Left colon (tissue), 2 donors: ENCODE results near the gene FAM117B. TPM values are rescaled to one million over a fixed set of nuclear protein-coding genes. Genes with fewer than 3 reads are reported as not detected.
"Not testable (repeated sequence)": the region's sequence is repeated elsewhere in the genome, so short reads cannot be mapped to it uniquely, and the experiment has no call there.

Experiments used
- ATAC-seq: fragments of 200-7000 bp; cut with Tn5 transposase; one replicate; pipeline ENCODE4 v1.9.1; 2020; ENCODE audit warnings: mild to moderate bottlenecking, moderate library complexity
- DNase-seq, 2 donors: peaks; one replicate each; pipeline ENCODE4 v3.0.0-alpha.2; 2020
- intact Hi-C, 2 donors: fragments of 100-400 bp; cut with DNase I in 1 of 2; cut with micrococcal nuclease in 1 of 2; formaldehyde crosslinking; loops; one replicate each; pipeline versions ENCODE4 v1.11.2 to v1.14.0; 2022; cut with DNase I, micrococcal nuclease
- total RNA-seq, 2 donors: library from RNA; stranded (reverse); fragmentation: NEBNext Ultra II Directional; extraction: Animal tissue kit (Norgen Biotek cat#: 25700); gene quantifications; one replicate each; pipeline ENCODE4 v1.2.1, GENCODE V29; 2021
- donor health status: DM: no; HTN: no; CAD: no.
- donor health status: DM: yes; HTN: yes; CAD: no.

FAM117B gene
- total RNA-seq, 2 donors from 2014 or later, result 16.1 to 17.7 TPM

DNA sequence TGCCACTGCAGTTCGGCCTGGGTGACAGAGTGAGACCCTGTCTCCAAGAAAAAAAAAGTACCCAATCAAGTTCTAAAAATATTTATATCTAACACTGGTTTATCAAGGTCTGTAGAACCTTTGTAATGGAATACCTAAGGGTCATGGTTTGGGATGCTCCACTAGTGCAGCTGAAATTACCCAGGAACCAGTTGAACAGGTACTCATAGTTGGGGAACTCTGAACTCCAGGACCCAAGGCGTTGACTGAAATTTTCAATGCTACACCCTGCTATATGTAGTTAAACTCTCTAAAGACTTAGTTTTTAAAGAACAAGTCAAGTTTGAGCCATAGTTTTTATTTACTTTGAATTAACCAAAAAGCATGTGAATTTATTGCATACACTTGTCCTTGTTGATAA, 55.1 kb downstream of the FAM117B start:
- ATAC-seq (peak; percentile 69), DNase-seq (no peak)
- intact Hi-C loops, result no loop called here

GRCh38 chr2:202690321-202690900, 55.6 kb downstream of the FAM117B start:
- ATAC-seq (no peak), DNase-seq (no peak)
- intact Hi-C loops, result no loop called here

- intact Hi-C loops, result no loop called here
- DNase-seq, result no peak
- ATAC-seq, result no peak
Observed at GRCh38 chr2:202693503-202693902, 58.7 kb downstream of the FAM117B start.

DNA sequence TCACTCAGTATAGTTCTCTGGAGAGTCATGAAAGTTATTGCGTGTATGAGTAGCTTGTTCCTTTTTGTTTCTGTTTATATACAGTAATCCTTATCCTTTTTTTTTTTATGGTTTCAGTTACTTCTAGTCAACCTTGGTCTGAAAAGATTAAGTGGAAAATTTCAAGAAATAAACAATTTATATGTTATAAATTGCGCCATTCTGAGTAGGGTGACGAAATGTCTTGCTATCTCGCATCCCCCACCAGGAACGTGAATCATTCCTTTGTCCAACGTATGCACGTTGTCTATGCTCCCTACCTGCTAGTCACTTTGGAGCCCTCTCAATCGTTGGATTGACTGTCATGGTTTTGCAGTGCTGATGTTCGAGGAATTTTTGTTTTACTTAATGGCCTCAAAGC, 60.4 kb downstream of the FAM117B start:
- no peak for ATAC-seq
- no peak for DNase-seq

DNA sequence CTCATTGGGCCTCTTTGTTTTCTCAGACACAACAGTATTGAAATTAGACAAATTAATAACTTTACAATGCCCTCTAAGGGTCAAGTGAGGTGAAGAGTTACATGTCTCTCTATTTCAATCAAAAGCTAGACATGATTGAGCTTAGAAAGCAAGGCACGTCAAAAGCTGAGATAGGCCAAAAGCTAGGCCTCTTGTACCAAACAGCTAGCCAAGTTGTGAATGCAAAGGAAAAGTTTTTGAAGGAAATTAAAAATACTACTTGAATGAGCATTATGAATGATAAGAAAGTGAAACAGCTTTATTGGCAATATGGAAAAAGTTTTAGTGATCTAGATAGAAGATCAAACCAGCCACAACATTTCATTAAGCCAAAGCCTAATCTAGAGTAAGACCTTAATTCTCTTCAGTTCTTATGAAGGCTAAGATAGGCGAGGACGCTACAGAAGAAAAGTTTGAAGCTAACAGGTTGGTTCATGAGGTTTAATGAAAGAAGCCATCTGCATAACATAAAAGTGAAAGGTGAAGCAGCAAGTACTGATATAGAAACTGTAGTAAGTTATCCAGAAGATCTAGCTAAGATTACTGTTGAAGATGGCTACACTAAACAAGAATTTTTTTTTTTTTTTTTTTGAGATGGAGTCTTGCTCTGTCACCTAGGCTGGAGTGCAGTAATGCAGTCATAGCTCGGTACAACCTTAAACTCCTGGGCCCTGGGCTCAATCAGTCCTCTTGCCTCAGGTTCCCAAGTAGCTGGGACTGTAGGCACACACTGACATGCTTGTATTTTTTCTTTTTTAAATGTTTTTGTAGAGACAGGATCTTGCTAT, 65.5 kb downstream of the FAM117B start:
- no peak for ATAC-seq
- intact Hi-C loops, result no loop called here

More for the DNA sequence above, 60.4 kb downstream of the FAM117B start:
- intact Hi-C loops, result no loop called here

GRCh38 chr2:202703091-202703490, 68.3 kb downstream of the FAM117B start:
- ATAC-seq (no peak), DNase-seq (no peak)
- intact Hi-C loops, result no loop called here

More for the DNA sequence above, 65.5 kb downstream of the FAM117B start:
- no peak for DNase-seq

- DNase-seq (no peak), ATAC-seq (no peak)
- intact Hi-C loops, result no loop called here
Observed at GRCh38 chr2:202704248-202704647, 69.5 kb downstream of the FAM117B start.

GRCh38 chr2:202705446-202706020, 70.8 kb downstream of the FAM117B start:
- intact Hi-C loops, result no loop called here
- no peak for ATAC-seq
- DNase-seq, result no peak

- not testable (repeated sequence) for ATAC-seq
Observed at GRCh38 chr2:202714971-202715935, 80.5 kb downstream of the FAM117B start.

GRCh38 chr2:202716114-202716718, 81.4 kb downstream of the FAM117B start:
- ATAC-seq (no peak), DNase-seq (no peak)
- intact Hi-C loops, result no loop called here

More at GRCh38 chr2:202714971-202715935, 80.5 kb downstream of the FAM117B start:
- intact Hi-C loops, DNase-seq: not testable (repeated sequence)

- intact Hi-C loops, result no loop called here
- ATAC-seq, result no peak
- no peak for DNase-seq
Observed at GRCh38 chr2:202716953-202717597, 82.3 kb downstream of the FAM117B start.

- DNase-seq, result no peak
- intact Hi-C loops, result no loop called here
- ATAC-seq, result no peak
Observed at GRCh38 chr2:202717598-202718310, 83.0 kb downstream of the FAM117B start.

DNA sequence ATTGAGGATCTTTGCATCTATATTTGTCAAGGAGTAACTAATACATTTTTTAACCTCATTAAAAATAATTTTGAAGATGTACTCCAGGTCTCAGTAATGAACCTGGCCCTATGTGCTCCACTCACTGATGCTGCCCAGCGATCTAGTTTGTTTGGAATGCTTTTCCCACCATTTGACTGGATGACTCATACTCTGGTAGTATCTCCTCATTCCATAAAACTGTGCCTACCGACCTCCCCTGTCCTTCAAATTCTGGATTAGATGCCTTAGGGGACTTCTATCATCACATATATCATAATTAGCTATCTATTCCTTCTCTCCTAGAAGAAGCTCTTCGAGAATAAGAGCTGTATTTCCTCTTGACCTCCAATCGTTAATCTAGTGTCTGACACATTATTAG, 83.8 kb downstream of the FAM117B start:
- no peak for ATAC-seq
- DNase-seq, result no peak
- intact Hi-C loops, result no loop called here

- ATAC-seq (no peak), DNase-seq (no peak)
- intact Hi-C loops, result no loop called here
Observed at GRCh38 chr2:202720226-202720625, 85.5 kb downstream of the FAM117B start.

- intact Hi-C loops, result no loop called here
- no peak for ATAC-seq
- no peak for DNase-seq
Observed at GRCh38 chr2:202721621-202722020, 86.9 kb downstream of the FAM117B start.

GRCh38 chr2:202723746-202724145, 89.0 kb downstream of the FAM117B start:
- DNase-seq (no peak), ATAC-seq (no peak)
- intact Hi-C loops, result no loop called here

GRCh38 chr2:202726070-202726469, 91.3 kb downstream of the FAM117B start:
- intact Hi-C loops, result no loop called here
- no peak for DNase-seq

DNA sequence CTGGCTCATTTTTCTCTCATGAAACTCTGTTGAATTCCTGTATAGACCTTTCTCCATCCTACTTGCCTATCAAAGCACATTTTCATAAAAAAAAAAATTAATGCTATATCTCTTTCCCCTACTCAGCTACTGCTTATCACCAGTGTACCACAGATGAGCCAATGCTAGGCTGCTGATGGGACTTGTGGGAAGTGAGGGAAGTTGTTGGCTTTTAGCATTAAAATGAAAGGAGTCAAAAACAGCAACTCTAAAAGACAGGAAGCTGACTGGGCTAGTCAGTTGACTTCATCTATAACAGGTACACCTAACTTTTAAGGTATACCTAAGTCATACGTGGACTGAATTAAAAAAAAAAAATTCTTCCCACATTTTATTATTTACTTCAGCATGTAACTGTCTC, 102.1 kb downstream of the FAM117B start:
- intact Hi-C loops, result no loop called here
- DNase-seq, result no peak
- no peak for ATAC-seq

More at GRCh38 chr2:202726070-202726469, 91.3 kb downstream of the FAM117B start:
- no peak for ATAC-seq
